A673 (cell line): ENCODE data around the gene FBLN2. TPM values are rescaled to one million over a fixed set of nuclear protein-coding genes. Genes with fewer than 3 reads are reported as not detected.

Source experiments
- BruUV-seq: library from RNA; stranded (reverse); fragments of 400-500 nt; replicated peaks from 2 replicates; lab custom pipeline; 2021; lab: Mats Ljungman, UMichigan
- CTCF ChIA-PET: fragments of 300-600 bp; sonication (Branson Sonifier 250); formaldehyde crosslinking; loops from one replicate; lab custom pipeline; 2022; ENCODE audit warnings: antibody characterized with exemption; lab: Charles Lee
- POLR2A ChIA-PET: fragments of 300-600 bp; sonication (Branson Sonifier 250); formaldehyde crosslinking; loops from one replicate; lab custom pipeline; 2022; ENCODE audit warnings: antibody characterized with exemption; ENCODE audit not compliant: low non-redundant PET; lab: Charles Lee
- DNase-seq: peaks from one replicate; pipeline ENCODE4 v3.0.0-alpha.2; 2015; ENCODE audit warnings: low spot score
- H3K27ac ChIP-seq: fragments of 200-600 bp; sonication (generic); 2 replicates; pipeline ENCODE4 v1.5.1; 2016; ENCODE audit warnings: mixed run types, low read depth, mild to moderate bottlenecking, mixed read lengths, antibody characterized with exemption, low read length; ENCODE audit not compliant: poor library complexity, severe bottlenecking
- H3K27me3 ChIP-seq: fragments of 200-600 bp; sonication (generic); replicated peaks from 2 replicates; pipeline ENCODE4 v1.6.1; 2017; ENCODE audit warnings: mixed run types, low read depth, mild to moderate bottlenecking, mixed read lengths, antibody characterized with exemption, low read length; ENCODE audit not compliant: insufficient read depth, poor library complexity
- H3K36me3 ChIP-seq: fragments of 200-600 bp; sonication (generic); 2 replicates; pipeline ENCODE4 v1.6.1; 2016; ENCODE audit warnings: mixed run types, mild to moderate bottlenecking, mixed read lengths, antibody characterized with exemption, low read length; ENCODE audit not compliant: insufficient read depth, poor library complexity, severe bottlenecking
- H3K4me1 ChIP-seq: fragments of 200-600 bp; sonication (generic); 2 replicates; pipeline ENCODE4 v1.6.1; 2017; ENCODE audit warnings: mixed run types, mild to moderate bottlenecking, mixed read lengths, antibody characterized with exemption, low read length; ENCODE audit not compliant: insufficient read depth, poor library complexity, severe bottlenecking
- H3K4me3 ChIP-seq: fragments of 200-600 bp; sonication (generic); 2 replicates; pipeline ENCODE4 v1.5.1; 2016; ENCODE audit warnings: low read depth, mixed run types, mild to moderate bottlenecking, mixed read lengths, low read length; ENCODE audit not compliant: poor library complexity, severe bottlenecking
- H3K9me3 ChIP-seq: fragments of 200-600 bp; sonication (generic); 2 replicates; pipeline ENCODE4 v1.6.1; 2016; ENCODE audit warnings: mixed run types, low read depth, mild to moderate bottlenecking, mixed read lengths, antibody characterized with exemption, low read length; ENCODE audit not compliant: poor library complexity, severe bottlenecking
- EZH2 ChIP-seq: fragments of 200-600 bp; sonication (generic); IDR thresholded peaks from 2 replicates; pipeline ENCODE4 v1.6.1; 2017; ENCODE audit warnings: borderline replicate concordance, low read depth, mild to moderate bottlenecking, mixed read lengths, antibody characterized with exemption, low read length; ENCODE audit not compliant: poor library complexity, severe bottlenecking
- intact Hi-C: fragments of 100-400 bp; cut with micrococcal nuclease; formaldehyde crosslinking; loops from one replicate; pipeline ENCODE4 v1.10.0; 2022; ENCODE audit not compliant: unreplicated experiment
- total RNA-seq: library from RNA; stranded (reverse); gene quantifications from 2 replicates; pipeline ENCODE4 v1.2.3, GENCODE V29; 2021
- TF ChIP-seq, protein P1 (sequence below): fragments of 300-800, 200-600 bp; sonication (generic); conservative IDR thresholded peaks from 2 replicates; pipeline ENCODE4 v1.5.1; 2017; ENCODE audit warnings: low read depth, mild to moderate bottlenecking, antibody characterized with exemption, low read length, moderate library complexity, mixed read lengths

Gene FBLN2
- total RNA-seq, 1 experiment from 2014 or later: 0.71 TPM

DNA sequence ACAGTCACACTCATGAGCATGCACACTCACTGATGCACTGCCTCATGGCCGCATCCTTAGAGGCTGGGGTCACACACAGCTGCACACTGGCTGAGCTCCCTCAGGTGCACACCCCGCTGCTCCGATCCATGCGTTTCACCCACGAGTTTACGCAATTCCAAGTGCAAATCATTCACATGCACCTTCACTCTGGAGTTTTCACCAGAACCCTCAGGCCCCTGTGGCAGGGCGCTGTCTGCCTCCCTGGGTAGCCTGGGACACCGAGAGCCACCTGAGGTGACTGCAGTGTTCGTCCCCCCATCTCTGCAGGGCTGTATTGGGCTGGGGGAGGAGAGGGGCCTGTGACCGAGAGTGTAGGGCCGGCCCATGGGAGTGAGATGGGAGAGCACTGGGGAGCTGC is 134.8 kb downstream of the FBLN2 start:
- no TSS peak for BruUV-seq

DNA sequence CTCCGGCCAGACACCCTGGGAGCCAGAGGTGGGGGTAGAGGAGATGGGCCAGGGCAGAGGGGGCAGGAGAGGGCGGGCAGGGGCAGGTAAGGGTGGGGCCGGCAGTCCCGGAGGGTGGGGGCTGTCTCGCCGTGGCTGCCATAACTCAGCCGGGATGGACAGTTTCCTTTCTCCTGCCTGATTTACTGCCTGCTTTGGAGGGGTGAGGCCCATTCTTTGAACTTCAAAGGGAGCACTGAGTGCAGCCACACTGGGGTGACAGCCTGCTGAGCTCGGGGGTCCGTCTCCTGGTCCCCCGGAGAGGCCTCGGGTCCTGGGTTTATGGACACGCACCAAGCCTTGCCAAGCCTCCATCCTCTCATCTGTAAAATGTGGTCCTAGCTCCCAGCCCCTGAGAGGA is 135.4 kb downstream of the FBLN2 start:
- no peaks in the 10 kb centered on the region for H3K9me3 ChIP-seq
- no peaks in the 10 kb centered on the region for H3K27me3 ChIP-seq
- no peaks in the 10 kb centered on the region for H3K4me1 ChIP-seq
- ChIA-PET POLR2A (no interaction called here), CTCF (no interaction called here)
- DNase-seq: no peak
- H3K27ac ChIP-seq: no peak overlapping the region
- TF ChIP-seq, protein P1, sequence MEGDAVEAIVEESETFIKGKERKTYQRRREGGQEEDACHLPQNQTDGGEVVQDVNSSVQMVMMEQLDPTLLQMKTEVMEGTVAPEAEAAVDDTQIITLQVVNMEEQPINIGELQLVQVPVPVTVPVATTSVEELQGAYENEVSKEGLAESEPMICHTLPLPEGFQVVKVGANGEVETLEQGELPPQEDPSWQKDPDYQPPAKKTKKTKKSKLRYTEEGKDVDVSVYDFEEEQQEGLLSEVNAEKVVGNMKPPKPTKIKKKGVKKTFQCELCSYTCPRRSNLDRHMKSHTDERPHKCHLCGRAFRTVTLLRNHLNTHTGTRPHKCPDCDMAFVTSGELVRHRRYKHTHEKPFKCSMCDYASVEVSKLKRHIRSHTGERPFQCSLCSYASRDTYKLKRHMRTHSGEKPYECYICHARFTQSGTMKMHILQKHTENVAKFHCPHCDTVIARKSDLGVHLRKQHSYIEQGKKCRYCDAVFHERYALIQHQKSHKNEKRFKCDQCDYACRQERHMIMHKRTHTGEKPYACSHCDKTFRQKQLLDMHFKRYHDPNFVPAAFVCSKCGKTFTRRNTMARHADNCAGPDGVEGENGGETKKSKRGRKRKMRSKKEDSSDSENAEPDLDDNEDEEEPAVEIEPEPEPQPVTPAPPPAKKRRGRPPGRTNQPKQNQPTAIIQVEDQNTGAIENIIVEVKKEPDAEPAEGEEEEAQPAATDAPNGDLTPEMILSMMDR: no peak
- no peak for TF ChIP-seq EZH2
- no peaks in the 10 kb centered on the region for H3K36me3 ChIP-seq
- intact Hi-C loops: no loop called here
- BruUV-seq: no TSS peak
- no peak overlapping the region for H3K4me3 ChIP-seq

More for the DNA sequence above, 134.8 kb downstream of the FBLN2 start:
- Histone ChIP-seq H3K27ac (no peak overlapping the region), H3K4me1 (no peaks in the 10 kb centered on the region), H3K4me3 (no peak overlapping the region), H3K27me3 (no peaks in the 10 kb centered on the region), H3K36me3 (no peaks in the 10 kb centered on the region), H3K9me3 (no peaks in the 10 kb centered on the region)
- intact Hi-C loops: no loop called here
- ChIA-PET CTCF (no interaction called here), POLR2A (no interaction called here)
- DNase-seq: no peak
- no peak for TF ChIP-seq EZH2
- TF ChIP-seq, protein P1: no peak

DNA sequence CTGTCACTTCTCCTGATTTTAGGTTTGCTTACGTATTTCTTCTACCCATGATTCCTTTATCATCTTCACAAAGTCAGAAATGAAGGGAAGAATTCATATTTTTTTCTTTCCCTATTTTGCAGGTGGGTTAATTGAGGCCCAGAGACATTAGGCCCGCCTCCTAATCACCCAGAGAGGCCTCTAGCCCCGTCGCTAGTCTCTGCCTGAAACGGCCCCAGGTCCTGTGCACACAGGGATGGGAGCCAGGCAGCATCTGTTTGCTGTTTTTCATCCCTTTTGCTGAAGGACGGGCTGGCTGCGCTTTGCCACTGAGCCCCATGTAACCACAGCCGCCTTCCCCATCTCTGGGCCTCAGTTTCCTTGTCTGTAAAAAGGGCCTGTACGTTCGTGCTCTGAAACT is 135.9 kb downstream of the FBLN2 start:
- H3K9me3 ChIP-seq: no peaks in the 10 kb centered on the region
- ChIA-PET POLR2A (no interaction called here), CTCF (no interaction called here)
- TF ChIP-seq, protein P1: no peak
- TF ChIP-seq EZH2: no peak
- intact Hi-C loops: no loop called here
- no peaks in the 10 kb centered on the region for H3K4me1 ChIP-seq
- H3K27ac ChIP-seq: no peak overlapping the region
- BruUV-seq: no TSS peak
- H3K4me3 ChIP-seq: no peak overlapping the region
- no peaks in the 10 kb centered on the region for H3K27me3 ChIP-seq
- DNase-seq: no peak
- no peaks in the 10 kb centered on the region for H3K36me3 ChIP-seq
